Aorta (tissue), 5 donors: Measurements from ENCODE around the gene KRI1. TPM values are rescaled to one million over a fixed set of nuclear protein-coding genes. Genes with fewer than 3 reads are reported as not detected.
"Not testable (repeated sequence)": the region's sequence is repeated elsewhere in the genome, so short reads cannot be mapped to it uniquely, and the experiment has no call there.

Experiments used
- ATAC-seq: fragments of 200-7000 bp; cut with Tn5 transposase; one replicate; pipeline ENCODE4 v1.9.1; 2022; ENCODE audit warnings: moderate library complexity; ENCODE audit not compliant: low FRiP score
- DNase-seq, 2 donors: peaks; one replicate each; pipeline ENCODE4 v3.0.0-alpha.2; 2020
- H3K27ac ChIP-seq, 2 donors: one replicate each; pipeline ENCODE4 v1.5.1; 2013; ENCODE audit warnings: low read length in 2 of 2, mild to moderate bottlenecking in 2 of 2, moderate library complexity in 2 of 2, control low read depth in 1 of 2, inconsistent platforms in 1 of 2, low read depth in 1 of 2
- H3K27me3 ChIP-seq, 2 donors: one replicate each; pipeline ENCODE4 v1.6.1; 2013; ENCODE audit warnings: control low read depth in 1 of 2, low read length in 1 of 2, mild to moderate bottlenecking in 1 of 2, moderate library complexity in 1 of 2; ENCODE audit not compliant: insufficient read depth in 2 of 2, control insufficient read depth in 1 of 2
- H3K36me3 ChIP-seq, 2 donors: one replicate each; pipeline ENCODE4 v1.6.1; 2013; ENCODE audit warnings: control low read depth in 1 of 2, low read length in 1 of 2, mild to moderate bottlenecking in 1 of 2; ENCODE audit not compliant: insufficient read depth in 2 of 2, control insufficient read depth in 1 of 2
- H3K4me1 ChIP-seq, 2 donors: one replicate each; pipeline ENCODE4 v1.6.1; 2013; ENCODE audit warnings: low read length in 2 of 2, control low read depth in 1 of 2, mild to moderate bottlenecking in 1 of 2, moderate library complexity in 1 of 2; ENCODE audit not compliant: insufficient read depth in 2 of 2, control insufficient read depth in 1 of 2
- H3K4me3 ChIP-seq, 2 donors: one replicate each; pipeline ENCODE4 v1.5.1; 2013; ENCODE audit warnings: low read length in 2 of 2, control low read depth in 1 of 2, mild to moderate bottlenecking in 1 of 2
- H3K9me3 ChIP-seq: one replicate; pipeline ENCODE4 v1.6.1; 2013; ENCODE audit warnings: mild to moderate bottlenecking, low read length; ENCODE audit not compliant: control insufficient read depth
- WGBS, 2 donors: extraction: QIAGEN DNeasy Blood & Tissue Kit; methylation state at CpG; one replicate each; pipeline ENCODE4 v1.1.7; 2013; 5-methylcytosine and 5-hydroxymethylcytosine counted together
- intact Hi-C, 2 donors: fragments of 100-400 bp; cut with DNase I; formaldehyde crosslinking; loops; one replicate each; pipeline versions ENCODE4 v1.14.2 to v1.15.0; 2022
- polyA plus RNA-seq, 2 donors: library from polyadenylated mRNA; stranded (reverse); fragments of 200-250 nt; gene quantifications; one replicate each; pipeline ENCODE4 v1.2.3, GENCODE V29; 2013
- total RNA-seq, 2 donors: library from RNA; stranded (reverse); fragmentation: NEBNext Ultra II Directional; extraction: Animal tissue kit (Norgen Biotek cat#: 25700); gene quantifications; one replicate each; pipeline ENCODE4 v1.2.1, GENCODE V29; 2021
- donor health status: healthy with polysubstance abuse.
- donor health status: Bipolar disorder and iron deficiency.
- donor health status: DM: no; HTN: no; CAD: no.
- donor health status: DM: no; HTN: no; CAD: no.
- donor health status: DM: yes; HTN: yes; CAD: no.

The KRI1 gene
- total and polyA plus RNA-seq, 4 donors, result 6.4 to 41.0 (median 17.3) TPM

- Histone ChIP-seq H3K27me3 (no peaks in the 10 kb centered on the region), H3K4me1 (no peaks in the 10 kb centered on the region), H3K9me3 (no peaks in the 10 kb centered on the region), H3K36me3 (no peaks in the 10 kb centered on the region), H3K4me3 (no peak overlapping the region), H3K27ac (no peak overlapping the region)
- no peak for DNase-seq
- no peak for ATAC-seq
- intact Hi-C loops, result no loop called here
- WGBS, 2 donors, result 80 to 82% methylated on average over 27 to 30 of the region's 30 CpGs
Observed at GRCh38 chr19:10554760-10555609, 10.8 kb downstream of the KRI1 start.

GRCh38 chr19:10553943-10554381, 11.8 kb downstream of the KRI1 start:
- intact Hi-C loops, result no loop called here
- WGBS, 2 donors, result 61 to 69% methylated on average over 12 of the region's 12 CpGs
- ATAC-seq, result no peak

GRCh38 chr19:10553087-10553667, 12.6 kb downstream of the KRI1 start:
- Histone ChIP-seq H3K27ac (no peak overlapping the region), H3K36me3 (no peaks in the 10 kb centered on the region), H3K4me3 (no peak overlapping the region), H3K4me1 (no peaks in the 10 kb centered on the region), H3K27me3 (no peaks in the 10 kb centered on the region), H3K9me3 (no peaks in the 10 kb centered on the region)
- no peak for ATAC-seq
- 78% methylated on average over 13 of the region's 13 CpGs for WGBS, 2 donors
- no peak for DNase-seq
- intact Hi-C loops, result no loop called here

More at GRCh38 chr19:10553943-10554381, 11.8 kb downstream of the KRI1 start:
- H3K27me3 ChIP-seq, result no peaks in the 10 kb centered on the region
- no peaks in the 10 kb centered on the region for H3K36me3 ChIP-seq
- H3K27ac ChIP-seq, result no peak overlapping the region
- peak in 1 of 2 donors; percentile 57 for DNase-seq
- H3K9me3 ChIP-seq, result no peaks in the 10 kb centered on the region
- no peak overlapping the region for H3K4me3 ChIP-seq
- no peaks in the 10 kb centered on the region for H3K4me1 ChIP-seq

- intact Hi-C loops, result no loop called here
Observed at GRCh38 chr19:10552510-10553053, 13.2 kb downstream of the KRI1 start.

GRCh38 chr19:10551698-10552301, 14.0 kb downstream of the KRI1 start:
- intact Hi-C loops, result no loop called here
- DNase-seq (no peak), ATAC-seq (no peak)
- Histone ChIP-seq H3K9me3 (no peaks in the 10 kb centered on the region), H3K27ac (no peak overlapping the region), H3K4me3 (no peak overlapping the region), H3K36me3 (no peaks in the 10 kb centered on the region), H3K4me1 (no peaks in the 10 kb centered on the region), H3K27me3 (no peaks in the 10 kb centered on the region)
- 94% methylated on average over 12 of the region's 12 CpGs for WGBS, 2 donors

More at GRCh38 chr19:10552510-10553053, 13.2 kb downstream of the KRI1 start:
- Histone ChIP-seq H3K27me3 (no peaks in the 10 kb centered on the region), H3K27ac (no peak overlapping the region), H3K36me3 (no peaks in the 10 kb centered on the region), H3K4me3 (no peak overlapping the region), H3K4me1 (no peaks in the 10 kb centered on the region), H3K9me3 (no peaks in the 10 kb centered on the region)
- WGBS, 2 donors, result 77 to 82% methylated on average over 12 of the region's 12 CpGs
- DNase-seq (no peak), ATAC-seq (peak; percentile 53)

- intact Hi-C loops, H3K4me1 ChIP-seq, H3K27ac ChIP-seq, DNase-seq, ATAC-seq, H3K27me3 ChIP-seq, H3K36me3 ChIP-seq, H3K9me3 ChIP-seq, H3K4me3 ChIP-seq: not testable (repeated sequence)
- WGBS, 2 donors, result 95 to 97% methylated on average over 9 of the region's 9 CpGs
Observed at GRCh38 chr19:10551006-10551405, 14.8 kb downstream of the KRI1 start.

GRCh38 chr19:10550336-10550735, 15.5 kb downstream of the KRI1 start:
- DNase-seq (no peak), ATAC-seq (no peak)
- no peaks in the 10 kb centered on the region for H3K36me3 ChIP-seq
- no peaks in the 10 kb centered on the region for H3K4me1 ChIP-seq
- 93 to 98% methylated on average over 5 to 6 of the region's 6 CpGs for WGBS, 2 donors
- intact Hi-C loops, result no loop called here
- no peaks in the 10 kb centered on the region for H3K9me3 ChIP-seq
- H3K4me3 ChIP-seq, result no peak overlapping the region
- no peak overlapping the region for H3K27ac ChIP-seq
- H3K27me3 ChIP-seq, result no peaks in the 10 kb centered on the region

GRCh38 chr19:10549733-10550132, 16.1 kb downstream of the KRI1 start:
- ATAC-seq (no peak), DNase-seq (no peak)
- H3K27me3 ChIP-seq, result no peaks in the 10 kb centered on the region
- no peak overlapping the region for H3K4me3 ChIP-seq
- no peaks in the 10 kb centered on the region for H3K36me3 ChIP-seq
- H3K9me3 ChIP-seq, result no peaks in the 10 kb centered on the region
- 86 to 87% methylated on average over 7 of the region's 7 CpGs for WGBS, 2 donors
- H3K4me1 ChIP-seq, result no peaks in the 10 kb centered on the region
- no peak overlapping the region for H3K27ac ChIP-seq
- intact Hi-C loops, result no loop called here
